ENCODE results near the gene PIK3CA. TPM values are rescaled to one million over a fixed set of nuclear protein-coding genes. Genes with fewer than 3 reads are reported as not detected.
A peak's percentile ranks its signal among the peaks of the same experiment; 100 is the strongest.

The PIK3CA gene
- total and polyA plus RNA-seq, 10 of the 15 experiments (the other 5 are each of a cell fraction or from before 2014, with no cell fraction given) = 3.0 to 18.6 (median 9.0) TPM

GRCh38 chr3:179192542-179192941 is 44.4 kb downstream of the PIK3CA start:
- no peaks in the 10 kb centered on the region for H3K27me3 ChIP-seq (replicated peaks in 1 of 2; ENCODE audit: control insufficient read depth in 2 of 2, insufficient read depth in 2 of 2, low read length in 1 of 2)
- no peak overlapping the region for H3K4me2 ChIP-seq (ENCODE audit: control insufficient read depth, insufficient read depth)
- FAIRE-seq (no peak), DNase-seq (ENCODE audit: low read depth, low spot score) (no peak), ATAC-seq (no peak)
- no peak overlapping the region for H2AFZ ChIP-seq (ENCODE audit: control insufficient read depth, low read depth, low read length)
- intact Hi-C loops (cut with micrococcal nuclease; ENCODE audit: unreplicated experiment) (no loop called here), in situ Hi-C loops (cut with MboI) (no loop called here)
- BruUV-seq (replicated peaks) = no TSS peak
- H3K36me3 ChIP-seq (ENCODE audit: control insufficient read depth in 2 of 2, insufficient read depth in 2 of 2, low read length in 1 of 2) = no peaks in the 10 kb centered on the region
- ChIA-PET SMC1A (ENCODE audit: uncharacterized antibody, unreplicated experiment) (interaction anchor here (1.1 kb wide), 1 partner anchor 10 kb away, joined by 3 read pairs; no protein-coding TSS in a partner anchor), RAD21 (ENCODE audit: unreplicated experiment) (no interaction called here), CTCF (interaction anchor here (1.6 kb wide), 1 partner anchor 25 kb away, joined by 3 read pairs; no protein-coding TSS in a partner anchor), POLR2A (no interaction called here)
- no peaks in the 10 kb centered on the region for H3K9me3 ChIP-seq (replicated peaks; ENCODE audit: control insufficient read depth, insufficient read depth, low read length)
- H3K4me3 ChIP-seq = no peak overlapping the region
- 64% methylated on average over 3 of the region's 3 CpGs for WGBS (ENCODE audit: insufficient coverage, insufficient replicate concordance, low lambda C conversion rate, missing lambda C conversion rate)
- no peak overlapping the region for H3K27ac ChIP-seq (ENCODE audit: control insufficient read depth, insufficient read depth)
- no peaks in the 10 kb centered on the region for H4K20me1 ChIP-seq (ENCODE audit: control insufficient read depth, insufficient read depth)
- peaks cover 14% of the 10 kb centered on the region for H3K4me1 ChIP-seq (ENCODE audit: control insufficient read depth, insufficient read depth, low read length)
- no peak overlapping the region for H3K9ac ChIP-seq (ENCODE audit: control insufficient read depth, insufficient read depth, low read length)
- TF ChIP-seq YY1 (IDR thresholded peaks at IDR 0.05; ENCODE audit: low read depth, low read length) (no peak), FOXK2 (IDR thresholded peaks at IDR 0.05) (no peak), POU2F2 (IDR thresholded peaks at IDR 0.05; ENCODE audit: borderline replicate concordance, low read depth, low read length) (no peak), EGR1 (IDR thresholded peaks at IDR 0.05; ENCODE audit: borderline replicate concordance in 1 of 2, low read depth in 2 of 2, low read length in 2 of 2) (no peak), IKZF1 (conservative IDR thresholded peaks at IDR 0.05) (no peak), RCOR1 (conservative IDR thresholded peaks at IDR 0.05; ENCODE audit: low read depth, low read length) (no peak), SREBF1 (IDR thresholded peaks at IDR 0.05; ENCODE audit: low read length) (no peak), RUNX3 (IDR thresholded peaks at IDR 0.05; ENCODE audit: low read length) (no peak)
- TF ChIP-seq, protein P1, sequence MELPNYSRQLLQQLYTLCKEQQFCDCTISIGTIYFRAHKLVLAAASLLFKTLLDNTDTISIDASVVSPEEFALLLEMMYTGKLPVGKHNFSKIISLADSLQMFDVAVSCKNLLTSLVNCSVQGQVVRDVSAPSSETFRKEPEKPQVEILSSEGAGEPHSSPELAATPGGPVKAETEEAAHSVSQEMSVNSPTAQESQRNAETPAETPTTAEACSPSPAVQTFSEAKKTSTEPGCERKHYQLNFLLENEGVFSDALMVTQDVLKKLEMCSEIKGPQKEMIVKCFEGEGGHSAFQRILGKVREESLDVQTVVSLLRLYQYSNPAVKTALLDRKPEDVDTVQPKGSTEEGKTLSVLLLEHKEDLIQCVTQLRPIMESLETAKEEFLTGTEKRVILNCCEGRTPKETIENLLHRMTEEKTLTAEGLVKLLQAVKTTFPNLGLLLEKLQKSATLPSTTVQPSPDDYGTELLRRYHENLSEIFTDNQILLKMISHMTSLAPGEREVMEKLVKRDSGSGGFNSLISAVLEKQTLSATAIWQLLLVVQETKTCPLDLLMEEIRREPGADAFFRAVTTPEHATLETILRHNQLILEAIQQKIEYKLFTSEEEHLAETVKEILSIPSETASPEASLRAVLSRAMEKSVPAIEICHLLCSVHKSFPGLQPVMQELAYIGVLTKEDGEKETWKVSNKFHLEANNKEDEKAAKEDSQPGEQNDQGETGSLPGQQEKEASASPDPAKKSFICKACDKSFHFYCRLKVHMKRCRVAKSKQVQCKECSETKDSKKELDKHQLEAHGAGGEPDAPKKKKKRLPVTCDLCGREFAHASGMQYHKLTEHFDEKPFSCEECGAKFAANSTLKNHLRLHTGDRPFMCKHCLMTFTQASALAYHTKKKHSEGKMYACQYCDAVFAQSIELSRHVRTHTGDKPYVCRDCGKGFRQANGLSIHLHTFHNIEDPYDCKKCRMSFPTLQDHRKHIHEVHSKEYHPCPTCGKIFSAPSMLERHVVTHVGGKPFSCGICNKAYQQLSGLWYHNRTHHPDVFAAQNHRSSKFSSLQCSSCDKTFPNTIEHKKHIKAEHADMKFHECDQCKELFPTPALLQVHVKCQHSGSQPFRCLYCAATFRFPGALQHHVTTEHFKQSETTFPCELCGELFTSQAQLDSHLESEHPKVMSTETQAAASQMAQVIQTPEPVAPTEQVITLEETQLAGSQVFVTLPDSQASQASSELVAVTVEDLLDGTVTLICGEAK (IDR thresholded peaks at IDR 0.05; ENCODE audit: borderline replicate concordance) = peak; percentile 86
- peaks cover 9% of the 10 kb centered on the region for H3K79me2 ChIP-seq (ENCODE audit: control insufficient read depth, insufficient read depth, low read length)

Data from GM12878 (cell line).